GM23338 (cell line): ENCODE data around the gene DNAL4. TPM values are rescaled to one million over a fixed set of nuclear protein-coding genes. Genes with fewer than 3 reads are reported as not detected.

Experiments
- CREB1 ChIP-seq: fragments of 250-450 bp; sonication (Bioruptor Pico); IDR thresholded peaks from 2 replicates; pipeline ENCODE4 v1.5.0; 2020; ENCODE audit warnings: low read depth, mild to moderate bottlenecking, moderate library complexity
- EZH2phosphoT487 ChIP-seq: fragments of 200-600 bp; sonication (generic); IDR thresholded peaks from one replicate; pipeline ENCODE4 v1.8.1; 2018; ENCODE audit warnings: antibody characterized with exemption; ENCODE audit not compliant: unreplicated experiment
- polyA plus RNA-seq: library from polyadenylated mRNA; unstranded; fragments of >200 nt; fragmentation: Nextera tagmentation; extraction: Ambion mirVana; gene quantifications from 2 replicates; pipeline ENCODE4 v1.2.1, GENCODE V29; 2016
- total RNA-seq: library from RNA; depleted of rRNA; stranded (reverse); fragments of >200 nt; shearing (Covaris generic); gene quantifications from 2 replicates; pipeline ENCODE4 v1.2.3, GENCODE V29; 2014
- TF ChIP-seq, protein P1 (sequence below): fragments of 250-450 bp; sonication (Bioruptor Pico); IDR thresholded peaks from 2 replicates; pipeline ENCODE4 v1.5.0; 2020; ENCODE audit warnings: mild to moderate bottlenecking, moderate library complexity
- TF ChIP-seq, protein P2 (sequence below), 2 experiments: fragments of 200-600 bp in 1 of 2; sonication (generic) in 1 of 2; conservative IDR thresholded peaks; 2 replicates each; pipeline versions ENCODE4 v1.5.1 to v1.6.1; 2016 to 2017; ENCODE audit warnings: antibody characterized with exemption in 2 of 2, low read depth in 2 of 2, mild to moderate bottlenecking in 2 of 2, moderate library complexity in 1 of 2
- TF ChIP-seq, protein P3 (sequence below): IDR thresholded peaks from 2 replicates; pipeline ENCODE4 v1.6.1; 2016; ENCODE audit warnings: antibody characterized with exemption

Gene DNAL4
- total and polyA plus RNA-seq, 2 experiments from 2014 or later, result 9.3 to 10.0 TPM

DNA sequence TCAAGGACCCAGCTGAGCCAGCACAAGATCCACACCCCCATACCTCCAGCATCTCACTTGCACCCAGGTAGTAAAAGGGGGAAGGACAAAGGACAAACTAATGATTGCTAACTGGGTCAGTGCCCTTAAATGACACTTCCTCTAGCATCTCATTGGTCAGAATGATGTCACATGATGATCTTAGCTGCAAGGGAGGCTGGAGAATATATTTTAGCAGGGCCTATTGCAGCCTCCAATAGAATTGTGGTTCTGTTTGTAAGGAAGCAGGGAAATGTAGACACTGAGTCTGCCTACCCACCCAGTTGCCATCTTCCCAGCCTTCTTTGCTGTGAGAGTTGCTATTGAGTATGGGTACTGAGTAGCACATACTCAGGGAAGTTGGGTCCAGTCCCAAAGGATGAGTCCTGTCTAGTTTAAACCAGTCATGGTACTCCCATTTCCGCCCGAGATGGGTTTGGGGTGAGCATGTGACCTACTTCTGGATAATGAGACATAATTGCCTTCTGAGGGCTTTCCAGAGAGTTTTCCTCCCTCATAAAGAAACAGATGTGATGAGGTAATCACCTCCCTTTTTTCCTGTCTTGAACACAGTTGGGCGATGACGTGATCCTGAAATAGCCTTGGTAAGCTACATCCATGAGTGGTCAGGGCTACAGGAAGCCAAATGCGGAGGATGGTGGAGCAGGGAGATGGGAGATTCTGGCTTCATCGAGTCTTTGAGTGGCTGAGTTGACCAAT lies 5.5 kb upstream of the DNAL4 start (continued):
- TF ChIP-seq, protein P1, sequence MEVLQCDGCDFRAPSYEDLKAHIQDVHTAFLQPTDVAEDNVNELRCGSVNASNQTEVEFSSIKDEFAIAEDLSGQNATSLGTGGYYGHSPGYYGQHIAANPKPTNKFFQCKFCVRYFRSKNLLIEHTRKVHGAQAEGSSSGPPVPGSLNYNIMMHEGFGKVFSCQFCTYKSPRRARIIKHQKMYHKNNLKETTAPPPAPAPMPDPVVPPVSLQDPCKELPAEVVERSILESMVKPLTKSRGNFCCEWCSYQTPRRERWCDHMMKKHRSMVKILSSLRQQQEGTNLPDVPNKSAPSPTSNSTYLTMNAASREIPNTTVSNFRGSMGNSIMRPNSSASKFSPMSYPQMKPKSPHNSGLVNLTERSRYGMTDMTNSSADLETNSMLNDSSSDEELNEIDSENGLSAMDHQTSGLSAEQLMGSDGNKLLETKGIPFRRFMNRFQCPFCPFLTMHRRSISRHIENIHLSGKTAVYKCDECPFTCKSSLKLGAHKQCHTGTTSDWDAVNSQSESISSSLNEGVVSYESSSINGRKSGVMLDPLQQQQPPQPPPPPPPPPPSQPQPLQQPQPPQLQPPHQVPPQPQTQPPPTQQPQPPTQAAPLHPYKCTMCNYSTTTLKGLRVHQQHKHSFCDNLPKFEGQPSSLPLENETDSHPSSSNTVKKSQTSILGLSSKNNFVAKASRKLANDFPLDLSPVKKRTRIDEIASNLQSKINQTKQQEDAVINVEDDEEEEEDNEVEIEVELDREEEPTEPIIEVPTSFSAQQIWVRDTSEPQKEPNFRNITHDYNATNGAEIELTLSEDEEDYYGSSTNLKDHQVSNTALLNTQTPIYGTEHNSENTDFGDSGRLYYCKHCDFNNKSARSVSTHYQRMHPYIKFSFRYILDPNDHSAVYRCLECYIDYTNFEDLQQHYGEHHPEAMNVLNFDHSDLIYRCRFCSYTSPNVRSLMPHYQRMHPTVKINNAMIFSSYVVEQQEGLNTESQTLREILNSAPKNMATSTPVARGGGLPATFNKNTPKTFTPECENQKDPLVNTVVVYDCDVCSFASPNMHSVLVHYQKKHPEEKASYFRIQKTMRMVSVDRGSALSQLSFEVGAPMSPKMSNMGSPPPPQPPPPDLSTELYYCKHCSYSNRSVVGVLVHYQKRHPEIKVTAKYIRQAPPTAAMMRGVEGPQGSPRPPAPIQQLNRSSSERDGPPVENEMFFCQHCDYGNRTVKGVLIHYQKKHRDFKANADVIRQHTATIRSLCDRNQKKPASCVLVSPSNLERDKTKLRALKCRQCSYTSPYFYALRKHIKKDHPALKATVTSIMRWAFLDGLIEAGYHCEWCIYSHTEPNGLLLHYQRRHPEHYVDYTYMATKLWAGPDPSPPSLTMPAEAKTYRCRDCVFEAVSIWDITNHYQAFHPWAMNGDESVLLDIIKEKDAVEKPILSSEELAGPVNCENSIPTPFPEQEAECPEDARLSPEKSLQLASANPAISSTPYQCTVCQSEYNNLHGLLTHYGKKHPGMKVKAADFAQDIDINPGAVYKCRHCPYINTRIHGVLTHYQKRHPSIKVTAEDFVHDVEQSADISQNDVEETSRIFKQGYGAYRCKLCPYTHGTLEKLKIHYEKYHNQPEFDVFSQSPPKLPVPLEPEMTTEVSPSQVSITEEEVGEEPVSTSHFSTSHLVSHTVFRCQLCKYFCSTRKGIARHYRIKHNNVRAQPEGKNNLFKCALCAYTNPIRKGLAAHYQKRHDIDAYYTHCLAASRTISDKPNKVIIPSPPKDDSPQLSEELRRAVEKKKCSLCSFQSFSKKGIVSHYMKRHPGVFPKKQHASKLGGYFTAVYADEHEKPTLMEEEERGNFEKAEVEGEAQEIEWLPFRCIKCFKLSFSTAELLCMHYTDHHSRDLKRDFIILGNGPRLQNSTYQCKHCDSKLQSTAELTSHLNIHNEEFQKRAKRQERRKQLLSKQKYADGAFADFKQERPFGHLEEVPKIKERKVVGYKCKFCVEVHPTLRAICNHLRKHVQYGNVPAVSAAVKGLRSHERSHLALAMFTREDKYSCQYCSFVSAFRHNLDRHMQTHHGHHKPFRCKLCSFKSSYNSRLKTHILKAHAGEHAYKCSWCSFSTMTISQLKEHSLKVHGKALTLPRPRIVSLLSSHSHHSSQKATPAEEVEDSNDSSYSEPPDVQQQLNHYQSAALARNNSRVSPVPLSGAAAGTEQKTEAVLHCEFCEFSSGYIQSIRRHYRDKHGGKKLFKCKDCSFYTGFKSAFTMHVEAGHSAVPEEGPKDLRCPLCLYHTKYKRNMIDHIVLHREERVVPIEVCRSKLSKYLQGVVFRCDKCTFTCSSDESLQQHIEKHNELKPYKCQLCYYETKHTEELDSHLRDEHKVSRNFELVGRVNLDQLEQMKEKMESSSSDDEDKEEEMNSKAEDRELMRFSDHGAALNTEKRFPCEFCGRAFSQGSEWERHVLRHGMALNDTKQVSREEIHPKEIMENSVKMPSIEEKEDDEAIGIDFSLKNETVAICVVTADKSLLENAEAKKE, result no peak
- TF ChIP-seq EZH2phosphoT487, result no peak
- no peak for TF ChIP-seq CREB1 (CRISPR knock-in tag)
- TF ChIP-seq, protein P2, sequence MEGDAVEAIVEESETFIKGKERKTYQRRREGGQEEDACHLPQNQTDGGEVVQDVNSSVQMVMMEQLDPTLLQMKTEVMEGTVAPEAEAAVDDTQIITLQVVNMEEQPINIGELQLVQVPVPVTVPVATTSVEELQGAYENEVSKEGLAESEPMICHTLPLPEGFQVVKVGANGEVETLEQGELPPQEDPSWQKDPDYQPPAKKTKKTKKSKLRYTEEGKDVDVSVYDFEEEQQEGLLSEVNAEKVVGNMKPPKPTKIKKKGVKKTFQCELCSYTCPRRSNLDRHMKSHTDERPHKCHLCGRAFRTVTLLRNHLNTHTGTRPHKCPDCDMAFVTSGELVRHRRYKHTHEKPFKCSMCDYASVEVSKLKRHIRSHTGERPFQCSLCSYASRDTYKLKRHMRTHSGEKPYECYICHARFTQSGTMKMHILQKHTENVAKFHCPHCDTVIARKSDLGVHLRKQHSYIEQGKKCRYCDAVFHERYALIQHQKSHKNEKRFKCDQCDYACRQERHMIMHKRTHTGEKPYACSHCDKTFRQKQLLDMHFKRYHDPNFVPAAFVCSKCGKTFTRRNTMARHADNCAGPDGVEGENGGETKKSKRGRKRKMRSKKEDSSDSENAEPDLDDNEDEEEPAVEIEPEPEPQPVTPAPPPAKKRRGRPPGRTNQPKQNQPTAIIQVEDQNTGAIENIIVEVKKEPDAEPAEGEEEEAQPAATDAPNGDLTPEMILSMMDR (conservative IDR thresholded peaks at IDR 0.05; ENCODE audit: low read depth in 2 of 2), result no peak
- TF ChIP-seq, protein P3, sequence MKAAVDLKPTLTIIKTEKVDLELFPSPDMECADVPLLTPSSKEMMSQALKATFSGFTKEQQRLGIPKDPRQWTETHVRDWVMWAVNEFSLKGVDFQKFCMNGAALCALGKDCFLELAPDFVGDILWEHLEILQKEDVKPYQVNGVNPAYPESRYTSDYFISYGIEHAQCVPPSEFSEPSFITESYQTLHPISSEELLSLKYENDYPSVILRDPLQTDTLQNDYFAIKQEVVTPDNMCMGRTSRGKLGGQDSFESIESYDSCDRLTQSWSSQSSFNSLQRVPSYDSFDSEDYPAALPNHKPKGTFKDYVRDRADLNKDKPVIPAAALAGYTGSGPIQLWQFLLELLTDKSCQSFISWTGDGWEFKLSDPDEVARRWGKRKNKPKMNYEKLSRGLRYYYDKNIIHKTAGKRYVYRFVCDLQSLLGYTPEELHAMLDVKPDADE, result no peak
